Trophoblast cell (in vitro differentiated cells and primary cell): Measurements from ENCODE around the gene RNLS.

Experiments
- DNase-seq, 2 donors: peaks; one replicate each; pipeline ENCODE4 v3.0.0-alpha.2; 2016
- H2AFZ ChIP-seq: 2 replicates; pipeline ENCODE4 v1.6.1; 2013; ENCODE audit warnings: low read length, moderate library complexity, mild to moderate bottlenecking; ENCODE audit not compliant: insufficient read depth, poor library complexity
- H2AK5ac ChIP-seq: 2 replicates; pipeline ENCODE4 v1.6.1; 2013; ENCODE audit warnings: mild to moderate bottlenecking, low read length
- H2BK120ac ChIP-seq: 2 replicates; pipeline ENCODE4 v1.6.1; 2013; ENCODE audit warnings: low read length, mild to moderate bottlenecking, moderate library complexity; ENCODE audit not compliant: insufficient read depth, poor library complexity
- H2BK12ac ChIP-seq: 2 replicates; pipeline ENCODE4 v1.6.1; 2013; ENCODE audit warnings: mild to moderate bottlenecking, low read length, moderate library complexity
- H2BK5ac ChIP-seq: 2 replicates; pipeline ENCODE4 v1.6.1; 2013; ENCODE audit warnings: low read length, low read depth, moderate library complexity, mild to moderate bottlenecking; ENCODE audit not compliant: poor library complexity
- H3K14ac ChIP-seq: 2 replicates; pipeline ENCODE4 v1.6.1; 2013; ENCODE audit warnings: mild to moderate bottlenecking, low read length
- H3K18ac ChIP-seq: 2 replicates; pipeline ENCODE4 v1.6.1; 2013; ENCODE audit warnings: mild to moderate bottlenecking, low read length
- H3K23ac ChIP-seq: 2 replicates; pipeline ENCODE4 v1.6.1; 2013; ENCODE audit warnings: low read length
- H3K27ac ChIP-seq: 2 replicates; pipeline ENCODE4 v1.5.1; 2013; ENCODE audit warnings: low read depth, mild to moderate bottlenecking, inconsistent platforms, low read length, moderate library complexity
- H3K27me3 ChIP-seq: 2 replicates; pipeline ENCODE4 v1.6.1; 2013; ENCODE audit warnings: inconsistent platforms, mild to moderate bottlenecking, low read length, moderate library complexity; ENCODE audit not compliant: insufficient read depth
- H3K36me3 ChIP-seq, 2 experiments: 1 replicate in 1 of 2; 2 replicates in 1 of 2; pipeline ENCODE4 v1.6.1; 2013; ENCODE audit warnings: low read length in 2 of 2, mild to moderate bottlenecking in 2 of 2, moderate library complexity in 1 of 2; ENCODE audit not compliant: insufficient read depth in 2 of 2, control insufficient read depth in 1 of 2
- H3K4ac ChIP-seq: 2 replicates; pipeline ENCODE4 v1.6.1; 2013; ENCODE audit warnings: low read depth, mild to moderate bottlenecking, low read length, moderate library complexity
- H3K4me1 ChIP-seq, 2 experiments: 1 replicate in 1 of 2; 2 replicates in 1 of 2; pipeline ENCODE4 v1.6.1; 2013; ENCODE audit warnings: low read length in 2 of 2, mild to moderate bottlenecking in 2 of 2, moderate library complexity in 1 of 2; ENCODE audit not compliant: insufficient read depth in 2 of 2, control insufficient read depth in 1 of 2
- H3K4me2 ChIP-seq: 2 replicates; pipeline ENCODE4 v1.6.1; 2013; ENCODE audit warnings: inconsistent platforms, mild to moderate bottlenecking, low read length, moderate library complexity
- H3K4me3 ChIP-seq: 2 replicates; pipeline ENCODE4 v1.5.1; 2013; ENCODE audit warnings: mild to moderate bottlenecking, low read depth, low read length, inconsistent platforms
- H3K79me1 ChIP-seq: one replicate; pipeline ENCODE4 v1.6.1; 2013; ENCODE audit warnings: low read length
- H3K79me2 ChIP-seq: 2 replicates; pipeline ENCODE4 v1.6.1; 2013; ENCODE audit warnings: low read length, mild to moderate bottlenecking; ENCODE audit not compliant: control insufficient read depth, insufficient read depth, poor library complexity
- H3K9ac ChIP-seq: 2 replicates; pipeline ENCODE4 v1.6.1; 2013; ENCODE audit warnings: mild to moderate bottlenecking, low read length
- H3K9me3 ChIP-seq: 2 replicates; pipeline ENCODE4 v1.6.1; 2013; ENCODE audit warnings: low read depth, mild to moderate bottlenecking, control low read depth, inconsistent platforms, low read length; ENCODE audit not compliant: insufficient read depth
- H4K12ac ChIP-seq: 2 replicates; pipeline ENCODE4 v1.6.1; 2013; ENCODE audit warnings: low read depth, mild to moderate bottlenecking, low read length, moderate library complexity
- H4K8ac ChIP-seq: 2 replicates; pipeline ENCODE4 v1.6.1; 2013; ENCODE audit warnings: low read depth, mild to moderate bottlenecking, low read length, moderate library complexity
- H4K91ac ChIP-seq: one replicate; pipeline ENCODE4 v1.6.1; 2013; ENCODE audit warnings: low read depth, mild to moderate bottlenecking, low read length, moderate library complexity
- WGBS: extraction: QIAGEN DNeasy Blood & Tissue Kit; methylation state at CpG from one replicate; pipeline ENCODE4 v1.1.7; 2013; ENCODE audit warnings: missing lambda C conversion rate; ENCODE audit not compliant: insufficient read length, insufficient coverage; ENCODE audit errors: extremely low coverage; 5-methylcytosine and 5-hydroxymethylcytosine counted together

The RNLS gene

DNA sequence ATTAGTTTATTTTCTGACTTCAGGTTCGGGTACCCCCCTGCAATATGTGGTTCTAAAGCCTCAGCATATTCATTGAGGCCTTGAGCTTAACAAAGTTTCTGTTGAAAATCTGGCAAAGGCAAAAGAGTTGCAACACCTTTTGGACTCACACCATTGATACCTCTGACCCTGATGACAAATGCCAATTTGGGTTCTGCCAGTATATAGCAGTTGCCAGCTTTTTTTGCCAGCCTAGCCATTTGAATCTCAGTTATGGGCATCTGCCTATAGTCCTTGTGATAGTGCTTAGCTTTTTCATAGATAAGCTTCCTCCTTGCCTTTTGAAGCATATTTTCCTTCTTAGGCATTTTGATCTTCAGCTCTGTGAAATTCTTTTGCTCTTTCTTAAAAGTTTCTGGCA is 35.4 kb upstream of the RNLS start:
- WGBS = no CpG with 5 or more reads among the region's 1 CpG

DNA sequence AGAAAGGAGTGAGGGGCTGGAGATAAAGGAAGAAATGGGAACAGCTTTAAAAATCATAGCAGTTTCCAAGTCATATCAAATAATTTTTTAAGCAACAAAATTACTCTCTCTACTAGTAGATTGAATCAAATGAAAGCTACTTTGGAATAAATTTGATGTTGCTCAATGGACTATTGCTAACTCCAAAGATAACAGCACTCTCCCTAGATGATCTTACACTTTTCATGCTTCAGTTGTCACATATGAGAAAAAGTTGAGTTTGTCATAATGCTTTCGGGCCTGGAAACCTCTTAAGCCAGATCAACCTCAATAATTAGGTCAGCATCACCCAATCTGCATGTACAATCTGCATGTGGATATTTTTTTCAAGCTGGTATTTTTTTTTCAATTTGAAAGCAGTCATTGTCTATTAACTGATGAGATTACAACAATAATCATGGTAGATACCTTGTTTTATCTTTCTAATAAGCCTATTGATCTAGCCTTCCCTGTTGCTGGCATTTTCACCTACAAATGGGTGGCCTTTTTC is 34.7 kb upstream of the RNLS start:
- Histone ChIP-seq H3K79me2 (no peaks in the 10 kb centered on the region), H3K4me1 (no peaks in the 10 kb centered on the region), H3K4me3 (no peak overlapping the region), H3K9ac (no peak overlapping the region), H3K79me1 (no peaks in the 10 kb centered on the region), H3K27me3 (no peaks in the 10 kb centered on the region), H3K18ac (no peak overlapping the region), H4K12ac (no peak overlapping the region), H4K91ac (no peak overlapping the region), H2BK120ac (no peak overlapping the region), H3K4me2 (no peak overlapping the region), H3K14ac (no peak overlapping the region), H3K36me3 (no peaks in the 10 kb centered on the region), H3K27ac (no peak overlapping the region), H3K4ac (no peak overlapping the region), H2BK5ac (no peak overlapping the region), H2AFZ (no peak overlapping the region), H3K23ac (no peak overlapping the region), H2BK12ac (no peak overlapping the region), H4K8ac (no peak overlapping the region), H3K9me3 (no peaks in the 10 kb centered on the region), H2AK5ac (no peak overlapping the region)
- no CpG with 5 or more reads among the region's 1 CpG for WGBS
- DNase-seq = no peak

More for the DNA sequence above, 35.4 kb upstream of the RNLS start:
- H3K18ac ChIP-seq = no peak overlapping the region
- no peak overlapping the region for H2BK120ac ChIP-seq
- no peak overlapping the region for H2BK5ac ChIP-seq
- no peak for DNase-seq
- H2BK12ac ChIP-seq = no peak overlapping the region
- no peak overlapping the region for H3K9ac ChIP-seq
- H3K14ac ChIP-seq = no peak overlapping the region
- H4K8ac ChIP-seq = no peak overlapping the region
- H3K4me2 ChIP-seq = no peak overlapping the region
- no peak overlapping the region for H2AK5ac ChIP-seq
- no peaks in the 10 kb centered on the region for H3K27me3 ChIP-seq
- no peak overlapping the region for H2AFZ ChIP-seq
- H3K36me3 ChIP-seq = no peaks in the 10 kb centered on the region
- no peaks in the 10 kb centered on the region for H3K79me2 ChIP-seq
- no peak overlapping the region for H4K91ac ChIP-seq
- H3K23ac ChIP-seq = no peak overlapping the region
- H3K79me1 ChIP-seq = no peaks in the 10 kb centered on the region
- H3K4me3 ChIP-seq = no peak overlapping the region
- H3K9me3 ChIP-seq = no peaks in the 10 kb centered on the region
- no peak overlapping the region for H3K27ac ChIP-seq
- no peaks in the 10 kb centered on the region for H3K4me1 ChIP-seq
- no peak overlapping the region for H3K4ac ChIP-seq
- no peak overlapping the region for H4K12ac ChIP-seq

DNA sequence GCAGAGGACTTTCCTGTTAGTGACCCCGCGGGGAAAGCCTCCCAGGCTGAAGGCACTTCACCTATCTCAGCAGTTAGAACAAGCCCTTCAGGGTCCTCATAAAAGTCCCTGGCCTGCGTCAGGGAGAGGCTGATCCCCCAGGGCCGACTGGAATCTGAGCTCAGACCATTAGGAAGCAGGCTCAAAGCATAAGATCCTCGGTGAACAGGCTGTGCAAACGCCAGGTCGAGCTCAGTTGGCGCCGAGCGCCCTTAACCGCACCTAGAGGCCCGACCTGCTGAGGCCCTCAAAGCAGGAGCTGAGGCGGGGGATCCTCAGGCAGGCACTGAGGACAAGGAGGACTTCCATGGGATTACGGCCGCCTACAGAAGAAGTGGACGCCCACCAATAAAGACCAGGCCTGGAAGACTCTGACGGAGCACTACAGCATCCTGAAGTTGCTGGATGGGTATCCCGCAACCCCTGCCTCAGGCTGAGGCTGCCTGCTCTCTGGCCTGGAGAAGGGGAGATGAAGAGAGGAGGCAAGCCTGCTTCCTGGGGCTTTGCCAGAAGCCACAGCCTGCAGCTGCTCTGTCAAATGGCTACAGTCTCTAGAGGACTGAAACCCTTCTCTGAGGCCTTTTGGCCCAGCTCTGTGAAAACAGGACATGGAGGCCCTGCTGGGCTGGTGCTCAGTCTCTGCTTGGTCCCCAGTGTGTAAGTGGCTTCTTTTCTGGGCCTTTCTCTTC is 33.3 kb upstream of the RNLS start:
- no peaks in the 10 kb centered on the region for H3K9me3 ChIP-seq
- H4K8ac ChIP-seq = no peak overlapping the region
- WGBS = no CpG with 5 or more reads among the region's 18 CpGs
- H2BK120ac ChIP-seq = no peak overlapping the region
- no peak overlapping the region for H3K4me2 ChIP-seq
- H3K79me1 ChIP-seq = no peaks in the 10 kb centered on the region
- no peaks in the 10 kb centered on the region for H3K36me3 ChIP-seq
- no peaks in the 10 kb centered on the region for H3K79me2 ChIP-seq
- no peak overlapping the region for H2BK5ac ChIP-seq
- H3K4me3 ChIP-seq = no peak overlapping the region
- no peak overlapping the region for H2BK12ac ChIP-seq
- no peak overlapping the region for H3K23ac ChIP-seq
- H2AK5ac ChIP-seq = no peak overlapping the region
- no peak overlapping the region for H2AFZ ChIP-seq
- no peak overlapping the region for H4K12ac ChIP-seq
- no peak overlapping the region for H3K14ac ChIP-seq
- DNase-seq = no peak
- no peak overlapping the region for H4K91ac ChIP-seq
- no peak overlapping the region for H3K27ac ChIP-seq
- no peak overlapping the region for H3K9ac ChIP-seq
- no peaks in the 10 kb centered on the region for H3K27me3 ChIP-seq
- no peaks in the 10 kb centered on the region for H3K4me1 ChIP-seq
- no peak overlapping the region for H3K4ac ChIP-seq
- H3K18ac ChIP-seq = no peak overlapping the region

DNA sequence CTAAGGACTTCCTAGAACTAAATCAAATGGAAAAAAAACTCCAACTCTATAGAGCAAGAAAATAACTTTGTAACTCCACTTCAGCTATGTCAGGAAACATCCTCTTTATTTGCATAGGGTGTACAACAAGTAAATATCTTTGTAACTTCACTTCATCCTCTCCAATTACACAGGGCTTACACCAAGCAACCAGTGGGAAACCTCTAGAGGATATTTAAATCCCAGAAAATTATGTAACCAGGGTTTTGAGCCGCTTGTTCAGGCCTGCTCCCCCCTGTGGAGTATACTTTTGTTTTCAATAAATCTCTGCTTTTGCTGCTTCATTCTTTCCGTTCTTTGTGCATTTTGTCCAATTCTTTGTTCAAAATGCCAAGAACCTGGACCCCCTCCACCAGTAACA is 25.7 kb upstream of the RNLS start:
- Histone ChIP-seq H3K79me1 (no peaks in the 10 kb centered on the region), H3K4me1 (no peaks in the 10 kb centered on the region), H3K4ac (no peak overlapping the region), H3K18ac (no peak overlapping the region), H3K4me2 (no peak overlapping the region), H3K27ac (no peak overlapping the region), H3K9me3 (peaks cover 3% of the 10 kb centered on the region), H4K8ac (no peak overlapping the region), H4K12ac (no peak overlapping the region), H2AFZ (no peak overlapping the region), H3K36me3 (no peaks in the 10 kb centered on the region), H3K14ac (no peak overlapping the region), H4K91ac (no peak overlapping the region), H3K9ac (no peak overlapping the region), H3K79me2 (no peaks in the 10 kb centered on the region), H2BK120ac (no peak overlapping the region), H2AK5ac (no peak overlapping the region), H2BK12ac (no peak overlapping the region), H3K23ac (no peak overlapping the region), H2BK5ac (no peak overlapping the region), H3K4me3 (no peak overlapping the region), H3K27me3 (no peaks in the 10 kb centered on the region)
- no peak for DNase-seq
- no CpG with 5 or more reads among the region's 2 CpGs for WGBS
